Calu3 (cell line): ENCODE results near the gene TEAD4. TPM values are rescaled to one million over a fixed set of nuclear protein-coding genes. Genes with fewer than 3 reads are reported as not detected.
A peak's percentile ranks its signal among the peaks of the same experiment; 100 is the strongest.

Source experiments
- BruUV-seq: library from RNA; stranded (reverse); fragments of 400-500 nt; replicated peaks from 2 replicates; lab custom pipeline; 2021; lab: Mats Ljungman, UMichigan
- CTCF ChIA-PET: fragments of 300-600 bp; sonication (Branson Sonifier 250); formaldehyde crosslinking; loops from one replicate; lab custom pipeline; 2022; ENCODE audit warnings: antibody characterized with exemption; lab: Charles Lee
- DNase-seq: peaks from one replicate; pipeline ENCODE4 v3.0.0; 2022
- H3K27ac Mint-ChIP-seq: one replicate; pipeline ENCODE4 v1.8.0; 2022; ENCODE audit warnings: mixed read lengths; ENCODE audit not compliant: unreplicated experiment
- H3K27me3 Mint-ChIP-seq: one replicate; pipeline ENCODE4 v1.8.0; 2022; ENCODE audit warnings: mixed read lengths; ENCODE audit not compliant: unreplicated experiment
- H3K36me3 Mint-ChIP-seq: one replicate; pipeline ENCODE4 v1.8.0; 2022; ENCODE audit warnings: mild to moderate bottlenecking, moderate library complexity, mixed read lengths; ENCODE audit not compliant: insufficient read depth, unreplicated experiment
- H3K4me1 Mint-ChIP-seq: one replicate; pipeline ENCODE4 v1.8.0; 2022; ENCODE audit warnings: mild to moderate bottlenecking, low read depth, mixed read lengths; ENCODE audit not compliant: unreplicated experiment
- H3K4me3 Mint-ChIP-seq: one replicate; pipeline ENCODE4 v1.8.0; 2022; ENCODE audit warnings: mild to moderate bottlenecking, low read depth, moderate library complexity, mixed read lengths; ENCODE audit not compliant: unreplicated experiment
- H3K9me3 Mint-ChIP-seq: one replicate; pipeline ENCODE4 v1.8.0; 2022; ENCODE audit warnings: low read depth, mixed read lengths; ENCODE audit not compliant: unreplicated experiment
- CTCF ChIP-seq: fragments of 200-600 bp; IDR thresholded peaks from one replicate; pipeline ENCODE4 v1.8.0; 2022; ENCODE audit warnings: antibody characterized with exemption; ENCODE audit not compliant: unreplicated experiment
- intact Hi-C: fragments of 100-400 bp; cut with micrococcal nuclease; formaldehyde crosslinking; loops from one replicate; pipeline ENCODE4 v1.10.0; 2022; ENCODE audit not compliant: unreplicated experiment
- total RNA-seq: library from RNA; stranded (reverse); gene quantifications from 2 replicates; pipeline ENCODE4 v1.2.3, GENCODE V29; 2022

Gene TEAD4
- total RNA-seq, 1 experiment from 2014 or later = 33.0 TPM

GRCh38 chr12:3069714-3070113 is 110.5 kb downstream of the TEAD4 start:
- intact Hi-C loops = loop anchor here (10.0 kb wide), 1 partner anchor 65 kb away; no protein-coding TSS in a partner anchor
- no peak for DNase-seq
- Mint-ChIP-seq H3K9me3 (no peaks in the 10 kb centered on the region), H3K4me1 (no peaks in the 10 kb centered on the region), H3K36me3 (no peaks in the 10 kb centered on the region), H3K27me3 (peaks cover 54% of the 10 kb centered on the region), H3K27ac (no peak overlapping the region), H3K4me3 (no peak overlapping the region)
- TF ChIP-seq CTCF = no peak
- CTCF ChIA-PET = no interaction called here
- no TSS peak for BruUV-seq

- H3K27me3 Mint-ChIP-seq = peaks cover 54% of the 10 kb centered on the region
- BruUV-seq = no TSS peak
- intact Hi-C loops = loop anchor here (10.0 kb wide), 1 partner anchor 64 kb away; no protein-coding TSS in a partner anchor
- no peaks in the 10 kb centered on the region for H3K4me1 Mint-ChIP-seq
- no peak overlapping the region for H3K27ac Mint-ChIP-seq
- DNase-seq = no peak
- TF ChIP-seq CTCF = no peak
- H3K36me3 Mint-ChIP-seq = no peaks in the 10 kb centered on the region
- H3K9me3 Mint-ChIP-seq = no peaks in the 10 kb centered on the region
- CTCF ChIA-PET = interaction anchor here (0.6 kb wide), 1 partner anchor 293 kb away, joined by 3 read pairs; no protein-coding TSS in a partner anchor
- H3K4me3 Mint-ChIP-seq = no peak overlapping the region
Measured at GRCh38 chr12:3071107-3071506, 111.9 kb downstream of the TEAD4 start.

DNA sequence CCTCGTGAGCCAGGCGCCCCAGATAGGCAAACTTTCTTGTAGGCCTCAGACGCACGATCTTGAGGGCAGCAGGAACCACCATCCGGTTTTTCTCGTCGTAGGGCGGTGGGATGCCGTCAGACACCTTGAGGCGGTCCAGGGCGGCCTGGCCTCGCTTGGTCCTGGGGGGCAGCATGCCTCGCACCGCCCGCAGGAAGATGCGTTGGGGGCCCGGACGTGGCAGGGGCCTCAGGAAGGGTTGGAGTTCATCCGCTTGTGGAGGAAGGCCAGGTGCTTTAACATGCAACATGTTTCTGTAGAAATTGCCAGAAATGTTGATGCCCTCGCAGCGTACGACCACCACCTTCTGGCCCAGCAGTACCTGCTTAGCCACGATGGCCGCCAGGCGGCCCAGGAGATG is 112.5 kb downstream of the TEAD4 start:
- CTCF ChIA-PET = interaction anchor here (0.6 to 0.7 kb wide), 2 partner anchors 486 to 782 kb away, joined by 4 to 5 read pairs; no protein-coding TSS in a partner anchor
- intact Hi-C loops = loop anchor here (2.0 to 10.0 kb wide), 2 partner anchors 63 to 203 kb away; no protein-coding TSS in a partner anchor
- DNase-seq = no peak
- Mint-ChIP-seq H3K27ac (no peak overlapping the region), H3K9me3 (no peaks in the 10 kb centered on the region), H3K27me3 (peaks cover 50% of the 10 kb centered on the region), H3K36me3 (peaks cover 5% of the 10 kb centered on the region), H3K4me3 (no peak overlapping the region), H3K4me1 (no peaks in the 10 kb centered on the region)
- TF ChIP-seq CTCF = no peak
- BruUV-seq = no TSS peak

GRCh38 chr12:3073438-3074250 is 114.4 kb downstream of the TEAD4 start:
- CTCF ChIA-PET = interaction anchor here (0.6 to 1.6 kb wide), 7 partner anchors 18 to 232 kb away, joined by 3 to 14 read pairs (median 4); no protein-coding TSS in a partner anchor
- Mint-ChIP-seq H3K4me3 (no peak overlapping the region), H3K4me1 (no peaks in the 10 kb centered on the region), H3K27me3 (peaks cover 30% of the 10 kb centered on the region), H3K27ac (no peak overlapping the region), H3K36me3 (peaks cover 13% of the 10 kb centered on the region), H3K9me3 (no peaks in the 10 kb centered on the region)
- intact Hi-C loops = loop anchor here (2.0 to 10.0 kb wide), 2 partner anchors 61 to 201 kb away; no protein-coding TSS in a partner anchor
- peak; percentile 79 for TF ChIP-seq CTCF
- BruUV-seq = no TSS peak
- DNase-seq = peak; percentile 87
